Kidney (tissue), 14 donors: ENCODE data around the gene SCFD2. TPM values are rescaled to one million over a fixed set of nuclear protein-coding genes. Genes with fewer than 3 reads are reported as not detected.
"Not testable (repeated sequence)": the region's sequence is repeated elsewhere in the genome, so short reads cannot be mapped to it uniquely, and the experiment has no call there.

Experiments used
- DNase-seq, 5 donors: peaks; one replicate each; pipeline ENCODE4 v3.0.0-alpha.2; 2013 to 2020
- FAIRE-seq: peaks from 2 replicates; lab custom pipeline; 2012; peaks lifted over from hg19 to GRCh38; lab: Jason Lieb, UNC
- H3K27ac ChIP-seq, 2 donors: one replicate each; pipeline ENCODE4 v1.7.0; 2013; ENCODE audit warnings: low read depth in 2 of 2, low read length in 2 of 2, inconsistent platforms in 1 of 2
- H3K27me3 ChIP-seq: one replicate; pipeline ENCODE4 v1.7.1; 2013; ENCODE audit warnings: low read length, inconsistent platforms; ENCODE audit not compliant: control insufficient read depth, insufficient read depth
- H3K36me3 ChIP-seq, 3 donors: one replicate each; pipeline versions ENCODE4 v1.7.0 to v1.7.1; 2013; ENCODE audit warnings: low read length in 3 of 3, control low read depth in 1 of 3, inconsistent platforms in 1 of 3; ENCODE audit not compliant: insufficient read depth in 3 of 3, control insufficient read depth in 2 of 3
- H3K4me1 ChIP-seq, 3 donors: one replicate each; pipeline versions ENCODE4 v1.7.0 to v1.7.1; 2013; ENCODE audit warnings: low read length in 3 of 3, inconsistent platforms in 1 of 3, low read depth in 1 of 3; ENCODE audit not compliant: control insufficient read depth in 2 of 3, insufficient read depth in 2 of 3
- H3K4me3 ChIP-seq, 3 donors: one replicate each; pipeline versions ENCODE4 v1.7.0 to v1.8.1; 2013; ENCODE audit warnings: low read length in 3 of 3, control low read depth in 1 of 3, inconsistent platforms in 1 of 3
- H3K9ac ChIP-seq, 3 donors: one replicate each; pipeline versions ENCODE4 v1.7.0 to v1.7.1; 2013; ENCODE audit warnings: low read length in 3 of 3, control low read depth in 1 of 3, inconsistent platforms in 1 of 3
- H3K9me3 ChIP-seq, 3 donors: one replicate each; pipeline versions ENCODE4 v1.7.0 to v1.7.1; 2013; ENCODE audit warnings: low read length in 3 of 3, control low read depth in 1 of 3, inconsistent platforms in 1 of 3; ENCODE audit not compliant: control insufficient read depth in 2 of 3, insufficient read depth in 1 of 3
- CTCF ChIP-seq: IDR thresholded peaks from 3 replicates; pipeline ENCODE4 v1.5.1; 2012; ENCODE audit warnings: mild to moderate bottlenecking, moderate library complexity, borderline replicate concordance; ENCODE audit not compliant: insufficient read depth; ENCODE audit errors: extremely low read depth
- intact Hi-C: fragments of 100-400 bp; cut with DNase I; formaldehyde crosslinking; loops from one replicate; pipeline ENCODE4 v1.11.1; 2022
- polyA plus RNA-seq: library from polyadenylated mRNA; stranded (reverse); fragments of 350-450 nt; fragmentation: Illumina TruSeq; extraction: RNeasy Lipid Tissue Mini Kit (QIAGEN cat#74804); gene quantifications from one replicate; pipeline ENCODE4 v1.2.3, GENCODE V29; 2014; ENCODE audit warnings: low read depth, low replicate concordance; ENCODE audit not compliant: insufficient read depth
- total RNA-seq: library from RNA; stranded (reverse); fragmentation: NEBNext Ultra II Directional; extraction: Animal tissue kit (Norgen Biotek cat#: 25700); gene quantifications from one replicate; pipeline ENCODE4 v1.2.1, GENCODE V29; 2021
- donor health status: control.
- donor health status: control.
- donor health status: control.
- donor health status: control.
- donor health status: control.
- donor health status: DM: yes; HTN: yes; CAD: no.
- donor health status: Normal renal cell carcinoma (clear cell type).

Gene SCFD2
- total and polyA plus RNA-seq, 2 donors from 2014 or later: 6.1 to 20.8 TPM

GRCh38 chr4:52836678-52837077, 529.2 kb downstream of the SCFD2 start:
- no peak for TF ChIP-seq CTCF
- Histone ChIP-seq H3K4me3 (no peak overlapping the region), H3K9ac (no peak overlapping the region), H3K4me1 (peaks cover 0 to 10% (median 5%) of the 10 kb centered on the region in 3 donors), H3K27me3 (no peaks in the 10 kb centered on the region), H3K27ac (no peak overlapping the region), H3K36me3 (no peaks in the 10 kb centered on the region), H3K9me3 (no peaks in the 10 kb centered on the region)
- intact Hi-C loops: no loop called here
- FAIRE-seq: no peak
- DNase-seq: no peak

GRCh38 chr4:52836120-52836519, 529.7 kb downstream of the SCFD2 start:
- Histone ChIP-seq H3K4me1 (peaks cover 0 to 10% (median 5%) of the 10 kb centered on the region in 3 donors), H3K9me3 (no peaks in the 10 kb centered on the region), H3K9ac (no peak overlapping the region), H3K27ac (no peak overlapping the region), H3K36me3 (no peaks in the 10 kb centered on the region), H3K4me3 (no peak overlapping the region), H3K27me3 (no peaks in the 10 kb centered on the region)
- intact Hi-C loops: no loop called here
- DNase-seq: no peak
- FAIRE-seq: no peak
- TF ChIP-seq CTCF: no peak

GRCh38 chr4:52834641-52835456, 531.0 kb downstream of the SCFD2 start:
- H3K9ac ChIP-seq, H3K36me3 ChIP-seq, intact Hi-C loops, H3K27me3 ChIP-seq, H3K9me3 ChIP-seq, FAIRE-seq, H3K27ac ChIP-seq, H3K4me3 ChIP-seq, DNase-seq: not testable (repeated sequence)
- H3K4me1 ChIP-seq: peaks cover 0 to 10% (median 5%) of the 10 kb centered on the region in 3 donors

- no peak for FAIRE-seq
- Histone ChIP-seq H3K9me3 (no peaks in the 10 kb centered on the region), H3K27me3 (no peaks in the 10 kb centered on the region), H3K4me3 (no peak overlapping the region), H3K36me3 (no peaks in the 10 kb centered on the region), H3K27ac (no peak overlapping the region), H3K9ac (no peak overlapping the region), H3K4me1 (peaks cover 0 to 9% (median 5%) of the 10 kb centered on the region in 3 donors)
- TF ChIP-seq CTCF: no peak
- intact Hi-C loops: no loop called here
- DNase-seq: no peak
Measured at GRCh38 chr4:52833941-52834525, 531.8 kb downstream of the SCFD2 start.
